ENCODE data around the gene MYL12A.
"Not testable (repeated sequence)": the region's sequence is repeated elsewhere in the genome, so short reads cannot be mapped to it uniquely, and the experiment has no call there.

The MYL12A gene

DNA sequence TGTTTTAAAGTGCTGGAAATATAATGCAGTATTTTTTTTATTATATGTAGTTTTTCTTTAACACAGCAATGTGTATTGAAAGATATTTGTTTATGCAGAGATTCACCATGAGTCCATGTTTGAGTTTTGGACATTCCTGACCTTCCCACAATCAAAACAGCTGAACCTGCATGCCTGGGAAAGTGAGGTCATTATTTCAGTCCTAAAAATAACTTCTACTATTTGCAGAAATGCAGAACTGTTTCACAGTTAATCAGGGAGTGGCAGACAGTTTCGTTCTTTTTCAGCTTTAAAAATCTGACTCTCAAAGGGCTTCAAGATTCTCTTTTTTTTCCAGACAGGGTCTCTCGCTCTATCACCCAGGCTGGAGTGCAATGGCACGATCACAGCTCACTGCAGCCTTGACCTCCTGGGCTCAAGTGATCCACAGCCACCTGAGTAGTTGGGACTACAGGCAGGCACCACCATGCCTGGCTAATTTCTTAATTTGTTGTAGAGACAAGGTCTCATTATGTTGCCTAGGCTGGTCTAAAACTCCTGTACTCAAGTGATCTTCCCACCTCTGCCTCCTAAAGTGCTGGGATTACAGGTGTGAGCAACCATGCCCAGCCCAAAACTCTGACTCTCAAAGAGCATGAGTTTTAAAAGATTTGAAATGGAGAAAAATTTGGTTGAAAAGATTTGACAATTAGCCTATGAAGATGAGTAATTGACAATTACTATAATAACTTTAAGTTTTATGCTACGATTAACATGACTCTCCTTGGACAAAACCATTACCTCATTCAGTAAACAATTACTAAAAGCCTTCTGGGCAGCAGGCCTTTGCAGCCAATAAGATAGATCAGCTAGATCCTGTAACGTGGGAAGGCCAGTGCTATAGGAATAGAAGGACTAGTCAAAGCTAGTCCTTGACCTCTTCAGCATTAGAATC is 9.4 kb downstream of the MYL12A start:
- peak; percentile 82 for DNase-seq

DNA sequence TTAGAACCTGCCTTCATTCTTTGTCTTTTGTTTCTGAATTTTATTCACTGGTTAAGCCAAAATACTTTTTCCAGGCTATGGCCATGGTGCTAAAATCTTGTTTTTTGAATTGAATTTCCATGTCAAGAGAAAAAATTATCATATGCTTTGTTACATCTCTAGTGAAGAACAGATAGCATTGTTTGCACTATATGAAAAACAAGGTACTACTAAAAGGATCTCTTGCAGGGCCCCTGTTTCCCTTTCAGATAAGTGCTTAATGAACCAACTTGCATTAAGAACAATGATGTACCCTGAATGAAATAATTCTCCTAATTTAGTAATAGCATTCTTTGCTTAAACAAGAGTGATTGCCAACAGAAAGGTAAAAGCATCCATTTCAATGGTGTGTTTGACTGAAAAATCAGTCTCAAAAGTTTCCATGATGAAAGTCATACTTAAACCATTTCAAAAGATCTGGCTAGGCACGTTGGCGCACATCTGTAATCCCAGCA is 10.1 kb downstream of the MYL12A start:
- DNase-seq = no peak

DNA sequence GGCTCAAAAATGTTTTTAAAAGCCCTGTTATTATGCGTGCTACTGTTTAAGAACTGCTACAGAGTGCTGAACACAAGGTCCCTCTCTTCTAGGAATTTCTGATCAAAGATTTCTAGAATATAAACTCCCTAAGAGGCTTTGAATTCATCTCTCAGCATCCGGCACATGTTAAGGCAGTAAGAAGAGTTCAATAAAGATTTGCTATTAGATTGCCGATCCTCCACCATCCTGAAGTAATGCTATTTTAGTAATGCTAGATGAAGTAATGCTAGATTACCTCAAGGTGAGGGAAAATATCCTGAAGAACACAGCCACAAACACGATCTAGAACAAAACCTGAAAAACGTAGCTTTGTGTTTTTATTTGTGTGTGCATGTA is 13.4 kb downstream of the MYL12A start:
- DNase-seq = no peak

DNA sequence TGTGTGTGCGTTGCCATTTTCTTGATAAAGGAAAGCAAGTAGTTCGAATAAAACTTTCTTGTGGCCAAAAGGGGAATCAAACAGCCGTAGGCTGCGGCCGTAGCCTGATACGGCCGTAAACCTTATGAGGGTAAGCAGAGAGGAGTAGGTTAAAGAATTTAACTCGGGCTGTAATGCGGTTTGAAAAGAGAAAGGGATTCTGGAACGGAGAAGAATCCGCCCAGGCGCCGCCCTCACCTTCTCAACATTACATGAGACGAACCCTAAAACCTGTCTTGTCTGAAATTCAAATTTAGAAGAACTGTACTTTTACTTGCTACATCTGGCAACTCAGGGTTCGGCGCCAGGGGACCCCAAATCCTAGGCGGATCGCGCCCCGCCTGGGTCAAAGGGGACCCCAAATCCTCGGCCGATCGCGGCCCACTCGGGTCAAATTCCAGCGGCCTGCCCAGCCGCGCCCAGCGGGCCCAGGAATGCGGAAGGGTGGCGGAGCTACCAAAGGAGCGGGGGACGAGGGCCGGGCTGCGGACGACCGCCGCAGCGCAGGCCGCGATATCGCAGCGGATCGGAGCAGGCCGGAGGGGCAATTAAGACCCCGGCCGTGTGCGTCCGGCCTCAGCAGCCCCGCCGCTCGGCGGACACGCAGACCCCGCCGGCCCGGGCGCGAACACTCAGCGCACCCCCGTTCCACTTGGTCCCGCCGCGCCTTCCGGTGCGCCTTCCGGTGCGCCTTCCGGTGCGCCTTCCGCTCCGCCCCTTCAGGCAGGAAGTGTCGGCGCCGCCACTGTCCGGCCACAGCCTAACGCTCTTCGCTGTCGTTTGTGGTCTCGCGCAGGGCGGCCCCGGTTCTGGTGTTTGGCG is 14.0 kb downstream of the MYL12A start, which contains the start of gene MYL12B:
Gene MYL12B (plus strand): TSS at position 761 of the 861 bp plus-strand sequence. CDS start 10,766 bp downstream, outside the sequence.
- DNase-seq = peak; percentile 86

DNA sequence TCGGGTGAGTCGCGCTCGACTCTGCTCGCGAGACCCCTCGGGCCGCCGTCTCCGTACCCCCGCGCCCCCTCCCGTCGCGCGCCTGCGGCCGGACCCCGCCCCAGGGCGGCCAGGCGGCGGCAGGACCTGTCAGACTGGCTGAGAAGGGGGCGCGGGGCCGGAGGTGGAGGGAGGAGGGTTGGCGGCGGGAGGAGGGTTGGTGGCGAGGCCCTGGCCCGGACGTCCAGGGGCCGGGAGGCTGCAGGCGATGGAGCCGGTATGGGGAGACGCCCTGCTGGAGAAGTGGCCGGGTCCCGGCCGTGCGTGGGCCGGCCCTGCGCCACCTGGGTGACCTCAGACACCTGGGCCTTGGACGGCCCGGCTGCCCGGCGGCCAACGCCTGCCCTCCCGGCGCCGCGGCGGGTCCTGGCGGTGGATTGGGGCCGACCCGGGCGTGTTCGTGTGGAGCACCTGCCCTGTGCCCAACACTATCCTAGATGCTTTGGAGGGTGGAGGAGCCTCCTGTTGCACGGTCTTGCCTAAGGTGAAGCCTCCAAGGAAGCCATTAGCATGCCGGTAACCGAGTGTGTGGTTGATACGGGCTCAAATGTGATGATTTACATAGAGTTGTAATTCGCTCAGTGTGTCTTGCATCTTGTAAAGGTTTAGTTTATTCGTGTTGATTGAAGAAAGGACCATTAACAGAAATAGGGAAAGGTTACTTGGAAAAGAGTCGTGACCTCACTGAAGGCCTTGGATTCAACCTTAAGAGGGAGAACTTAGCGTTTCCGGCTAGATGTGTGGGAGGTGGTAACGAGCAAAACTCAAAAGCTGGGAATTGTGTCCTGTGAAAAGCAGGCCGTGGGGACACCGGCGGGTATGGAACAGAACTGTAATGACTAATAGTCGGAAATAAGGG is 14.9 kb downstream of the MYL12A start:
- DNase-seq = peak; percentile 39

DNA sequence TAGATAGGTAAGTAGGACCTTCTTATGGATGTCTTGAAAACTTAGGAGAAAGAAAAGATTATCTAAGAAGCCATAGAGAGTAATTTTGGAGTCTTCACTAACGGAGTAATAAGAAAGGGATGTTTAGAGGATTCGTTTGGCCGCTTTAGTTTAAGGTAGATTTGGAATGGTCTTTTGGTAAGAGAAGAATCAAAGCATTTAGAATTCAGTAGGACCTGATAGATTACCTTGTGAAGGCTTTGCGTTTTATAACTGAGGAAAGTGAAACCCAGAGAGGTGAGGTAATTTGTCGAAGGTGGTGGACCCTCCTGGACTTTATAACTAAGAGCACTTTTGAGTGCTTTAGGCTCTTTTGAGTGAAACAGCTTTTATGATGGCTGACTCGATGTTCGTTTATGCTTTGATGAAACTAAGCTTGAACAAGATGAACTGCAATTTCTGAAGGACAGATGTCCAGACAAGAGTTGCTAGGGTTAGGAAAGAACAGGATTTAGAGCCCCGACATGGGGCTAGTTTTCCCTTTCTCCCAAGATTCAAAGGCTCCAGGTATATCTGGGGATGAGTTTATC is 15.6 kb downstream of the MYL12A start:
- DNase-seq = no peak

DNA sequence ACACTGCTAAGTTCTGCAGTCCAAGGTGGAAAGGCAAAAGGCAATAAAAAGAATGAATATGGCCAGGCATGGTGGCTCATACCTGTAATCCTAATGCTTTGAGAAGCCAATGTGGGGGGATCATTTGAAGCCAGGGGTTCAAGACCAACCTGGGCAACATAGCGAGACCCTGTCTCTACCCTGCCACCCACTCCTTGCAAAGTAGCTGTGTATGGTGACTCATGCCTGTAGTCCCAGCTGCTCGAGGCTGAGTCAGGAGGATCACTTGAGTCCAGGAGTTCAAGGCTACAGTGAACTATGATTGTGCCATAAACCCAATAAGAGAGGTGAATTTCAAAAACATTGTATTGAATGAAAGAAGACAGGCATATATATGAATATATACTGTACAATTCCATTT is 16.8 kb downstream of the MYL12A start:
- peak; percentile 56 for DNase-seq

DNA sequence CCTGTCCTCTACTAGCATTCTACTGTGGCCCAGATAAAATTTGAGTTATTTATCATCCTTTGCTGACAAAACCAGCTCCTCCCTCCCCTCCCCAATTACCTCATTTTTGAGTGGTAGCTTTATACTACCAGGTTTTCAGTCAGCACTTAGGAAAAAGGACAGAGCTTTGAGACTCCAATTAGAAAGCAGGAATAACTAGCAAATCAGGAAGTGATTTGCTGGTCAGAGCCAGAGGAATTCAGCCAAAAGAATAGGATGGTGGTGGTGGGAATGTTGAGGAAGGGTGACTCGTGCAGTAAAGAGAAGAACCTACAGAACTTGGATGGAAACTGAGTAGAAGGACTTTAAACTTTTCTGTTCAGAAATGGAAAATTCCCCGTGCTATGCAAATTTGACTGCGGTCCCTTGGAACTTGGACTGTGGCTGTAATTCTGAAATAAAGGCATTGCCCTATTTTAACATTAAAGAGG is 18.0 kb downstream of the MYL12A start:
- DNase-seq = peak; percentile 70

DNA sequence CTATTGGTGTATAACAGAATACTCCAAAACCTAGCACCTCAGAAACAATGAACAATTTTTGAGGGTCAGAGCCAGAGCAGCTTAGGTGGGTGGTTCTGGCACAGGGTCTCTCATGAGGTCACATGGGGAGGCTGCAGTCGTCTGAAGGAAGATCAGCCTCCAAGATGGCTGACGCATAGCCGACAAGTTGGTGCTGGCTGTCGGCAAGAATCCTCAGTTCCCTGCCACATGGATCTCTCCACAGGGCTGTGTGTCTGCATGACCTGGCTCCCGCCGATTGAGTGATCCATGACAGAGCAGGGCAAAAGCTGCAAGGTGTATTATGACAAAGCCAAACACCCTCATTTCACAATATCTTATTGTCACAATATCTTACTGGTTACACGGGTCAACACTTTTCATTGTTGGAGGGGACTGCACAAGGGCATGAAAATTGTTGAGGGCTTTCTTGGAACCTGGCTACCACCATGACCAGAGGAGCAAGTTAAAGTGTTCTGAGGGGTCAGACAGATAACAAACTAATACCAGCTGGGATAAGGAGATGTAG is 18.5 kb downstream of the MYL12A start:
- no peak for DNase-seq

DNA sequence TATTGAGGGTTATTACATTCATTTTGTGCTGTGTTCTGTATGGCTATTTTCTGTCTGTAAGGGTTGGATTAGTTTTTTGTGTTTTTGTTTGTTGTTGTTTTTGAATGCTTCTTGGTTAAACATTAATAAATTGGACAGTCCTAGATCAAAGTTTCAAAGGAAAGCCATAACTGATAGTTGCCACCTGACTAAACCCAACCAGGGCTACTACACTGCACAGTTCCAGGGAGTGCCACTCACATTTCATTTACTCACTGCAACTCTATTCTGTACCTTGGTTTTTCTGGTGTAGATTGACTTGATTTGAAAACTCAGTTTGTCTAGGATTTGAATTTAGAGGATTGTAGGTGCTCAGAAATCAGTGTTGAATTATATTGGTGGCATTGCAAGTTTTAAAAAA is 20.7 kb downstream of the MYL12A start:
- no peak for DNase-seq

DNA sequence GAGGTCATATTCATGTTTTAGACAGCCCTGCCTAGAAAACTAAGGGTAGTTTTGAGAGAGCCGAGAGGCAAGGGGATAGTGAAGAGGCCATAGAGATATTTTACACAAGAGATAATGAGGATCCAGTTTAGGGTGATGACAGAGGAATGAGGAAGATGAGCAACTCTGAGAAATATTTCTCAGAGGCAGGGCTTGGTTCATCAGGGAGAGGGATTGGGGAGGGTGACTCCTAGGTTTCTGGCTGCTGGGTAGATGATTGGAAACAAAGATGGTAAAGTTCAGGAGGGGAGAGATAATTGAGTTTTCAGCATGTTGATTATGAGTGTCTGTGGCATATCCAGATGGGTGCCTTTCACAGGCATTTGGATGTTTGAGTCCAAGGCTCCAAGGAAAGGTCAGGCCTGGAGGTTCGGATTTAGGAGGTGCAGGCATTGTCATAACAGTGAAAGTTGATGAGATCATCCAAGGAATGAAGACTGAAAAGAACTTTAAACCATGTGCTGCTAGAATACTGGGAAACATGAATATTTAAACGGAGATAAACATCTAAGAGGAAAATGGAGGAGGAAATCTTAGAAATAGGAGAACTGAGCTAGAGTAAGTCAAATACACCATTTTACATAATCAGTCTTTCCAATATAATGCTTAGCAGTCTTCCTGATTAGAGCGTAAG is 21.8 kb downstream of the MYL12A start:
- DNase-seq = peak; percentile 88

DNA sequence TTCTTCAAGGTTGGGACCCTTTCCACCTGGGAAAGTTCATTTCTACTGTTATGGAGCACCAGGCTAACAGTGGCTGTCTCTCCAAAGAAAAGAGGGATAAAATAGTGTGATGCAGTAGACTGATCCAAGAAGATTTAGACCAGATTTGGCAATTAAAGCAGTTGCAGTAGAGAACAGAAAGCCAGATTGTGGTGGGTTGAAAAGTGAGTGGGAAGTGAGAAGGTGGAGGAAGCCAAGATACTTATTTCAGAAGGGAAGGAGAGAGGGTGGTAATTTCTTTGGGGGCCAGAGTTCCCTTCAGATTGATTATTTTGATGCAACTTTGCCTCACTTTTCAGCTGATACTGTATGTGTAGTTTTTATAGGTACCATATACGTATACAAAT is 22.3 kb downstream of the MYL12A start:
- no peak for DNase-seq

DNA sequence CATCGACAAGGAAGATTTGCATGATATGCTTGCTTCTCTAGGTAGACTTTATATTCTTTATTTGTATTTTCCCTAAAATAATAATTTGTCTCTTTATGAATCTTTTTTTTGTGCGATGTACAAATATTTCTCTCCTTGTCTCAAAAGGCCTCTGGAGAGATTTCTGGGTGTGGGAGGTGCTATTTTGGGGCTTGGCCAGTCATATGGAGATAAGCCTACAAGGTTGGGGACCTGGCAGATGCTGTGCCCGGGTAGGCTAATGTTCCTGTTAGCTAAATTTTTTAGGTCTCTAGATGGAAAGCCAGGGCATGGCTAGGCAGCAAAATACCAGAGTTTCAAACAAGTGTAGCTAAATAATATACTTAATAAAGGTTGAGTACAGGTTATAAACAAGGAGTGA is 25.4 kb downstream of the MYL12A start:
- no peak for DNase-seq

DNA sequence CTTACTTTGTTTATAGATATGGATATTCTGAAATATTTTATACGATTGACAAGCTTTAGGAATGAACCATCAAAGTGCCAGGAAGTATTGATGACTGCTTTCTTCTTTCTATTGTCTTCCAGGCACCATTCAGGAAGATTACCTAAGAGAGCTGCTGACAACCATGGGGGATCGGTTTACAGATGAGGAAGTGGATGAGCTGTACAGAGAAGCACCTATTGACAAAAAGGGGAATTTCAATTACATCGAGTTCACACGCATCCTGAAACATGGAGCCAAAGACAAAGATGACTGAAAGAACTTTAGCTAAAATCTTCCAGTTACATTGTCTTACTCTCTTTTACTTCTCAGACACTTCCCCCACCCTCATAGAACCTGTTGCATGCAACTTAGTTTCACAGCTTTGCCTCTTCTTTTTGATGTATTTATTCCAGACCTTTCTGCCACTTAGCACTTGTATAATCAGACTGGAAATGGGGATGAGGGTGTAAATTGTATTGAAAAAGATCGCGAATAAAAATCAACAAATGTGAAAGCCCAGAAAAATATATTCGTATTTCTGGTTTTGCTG is 30.1 kb downstream of the MYL12A start:
- DNase-seq = not testable (repeated sequence)

DNA sequence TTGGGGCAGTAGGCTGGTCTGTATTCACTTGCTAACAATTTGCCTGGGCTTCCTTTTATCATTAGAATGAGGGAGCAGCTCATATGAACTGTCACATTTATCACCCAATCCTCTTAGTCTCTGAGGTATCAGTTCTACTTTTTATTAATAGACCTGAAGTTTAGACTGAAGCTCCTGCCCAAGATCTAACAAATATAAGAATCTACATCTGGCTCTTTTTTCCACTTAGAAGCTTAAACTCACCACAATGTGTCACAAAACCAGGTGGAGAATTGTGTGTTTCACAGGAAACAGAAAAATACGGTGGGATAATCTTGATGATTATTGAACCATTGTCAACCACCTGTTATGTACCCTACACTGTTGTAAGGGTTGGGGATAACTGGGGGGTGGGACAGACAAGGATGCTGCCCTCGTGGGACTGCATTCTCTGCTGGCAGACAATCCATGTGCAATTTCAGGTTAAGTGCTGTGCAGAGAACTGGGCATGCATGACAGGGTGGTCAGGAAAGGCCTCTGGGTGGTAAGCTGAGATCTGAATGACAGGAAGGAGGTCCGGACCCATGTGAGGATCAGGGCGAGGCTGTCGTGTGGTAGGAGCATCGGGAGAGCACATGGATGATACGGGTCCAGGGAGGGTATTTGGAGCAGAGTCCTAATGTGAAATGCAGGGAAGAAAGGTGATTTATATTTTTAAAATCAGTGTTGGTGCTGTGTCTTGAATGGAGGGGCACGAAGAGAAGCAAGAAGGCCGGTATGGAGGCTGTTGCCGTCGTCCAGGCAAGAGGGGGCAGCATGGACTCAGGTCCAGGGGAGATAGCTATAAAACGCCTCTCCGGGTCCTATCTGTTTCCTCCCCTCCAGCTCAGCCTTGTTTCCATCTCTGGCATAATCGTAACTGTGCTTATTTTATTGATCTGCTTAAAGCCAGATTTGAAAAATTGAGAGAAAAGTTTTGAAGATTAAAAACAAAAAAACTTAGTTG is 31.9 kb downstream of the MYL12A start:
- DNase-seq = no peak

DNA sequence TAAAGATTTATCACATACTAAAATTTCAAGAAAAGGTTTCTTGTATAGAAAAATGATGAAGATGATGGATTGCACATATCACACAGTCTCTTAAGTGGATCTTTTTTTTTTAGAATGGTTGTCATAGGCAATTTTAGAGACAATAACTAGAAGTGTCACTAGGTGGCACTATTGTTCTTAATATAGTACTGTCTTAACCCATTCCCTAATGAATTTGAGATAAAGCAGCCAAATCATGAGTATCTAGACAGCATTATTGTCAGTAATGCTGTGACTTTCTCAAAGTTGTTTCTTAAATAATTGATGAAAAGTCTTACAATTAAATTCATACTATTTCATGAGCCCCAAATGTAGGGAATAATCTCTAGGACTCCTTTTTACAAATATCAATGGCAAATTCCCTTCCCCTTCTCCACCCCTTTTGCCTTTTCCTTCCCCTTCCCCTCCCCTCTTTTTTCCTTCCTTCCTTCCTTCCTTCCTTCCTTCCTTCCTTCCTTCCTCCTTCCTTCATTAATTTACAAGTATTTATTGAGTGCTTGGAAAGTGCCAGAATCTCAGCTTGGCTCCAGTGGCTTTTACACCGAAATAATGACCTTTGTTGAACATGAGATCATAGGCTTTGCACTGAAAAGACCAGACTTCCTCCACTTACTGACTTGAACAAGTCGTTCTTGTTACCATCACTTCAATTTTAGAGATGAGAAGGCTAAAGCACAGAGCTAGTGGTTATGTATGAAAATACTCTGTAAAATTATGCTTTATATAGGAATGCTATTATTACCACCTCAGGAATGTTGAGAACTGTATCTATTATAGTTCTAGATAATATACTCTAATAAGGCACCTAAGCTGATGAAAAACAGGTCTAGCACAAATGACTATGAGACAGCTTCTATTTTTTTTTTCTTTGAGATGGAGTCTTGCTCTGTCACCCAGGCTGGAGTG is 34.1 kb downstream of the MYL12A start:
- peak; percentile 77 for DNase-seq

DNA sequence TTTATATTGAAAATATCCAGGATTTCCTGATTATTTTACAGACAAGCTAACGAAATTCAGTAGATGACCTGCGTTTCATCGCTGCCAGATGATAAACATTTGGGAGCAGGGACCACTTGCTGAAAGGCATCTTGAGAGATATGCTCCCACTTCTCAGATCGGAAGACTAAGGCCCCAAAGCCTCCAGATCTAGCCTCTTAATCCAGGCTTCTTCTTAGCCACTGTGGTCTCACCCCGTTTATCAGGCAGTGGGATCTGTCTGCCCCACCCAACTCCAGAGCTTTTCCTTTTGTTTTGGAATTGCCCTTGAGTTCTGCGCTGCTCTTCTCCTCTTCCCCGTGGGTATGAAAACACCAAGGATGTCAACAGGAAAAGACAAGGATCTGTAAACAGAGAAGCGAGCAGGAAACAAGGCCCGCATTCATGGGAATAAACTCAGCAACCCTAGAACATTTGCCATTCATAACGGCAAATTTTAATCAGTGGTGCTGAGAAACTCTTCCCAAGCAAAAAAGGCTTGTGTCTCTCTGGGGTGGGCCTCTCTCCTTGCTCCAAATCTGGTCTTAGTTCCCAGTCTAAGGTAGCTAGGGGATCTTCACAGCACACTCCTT is 35.8 kb downstream of the MYL12A start:
- DNase-seq = no peak

DNA sequence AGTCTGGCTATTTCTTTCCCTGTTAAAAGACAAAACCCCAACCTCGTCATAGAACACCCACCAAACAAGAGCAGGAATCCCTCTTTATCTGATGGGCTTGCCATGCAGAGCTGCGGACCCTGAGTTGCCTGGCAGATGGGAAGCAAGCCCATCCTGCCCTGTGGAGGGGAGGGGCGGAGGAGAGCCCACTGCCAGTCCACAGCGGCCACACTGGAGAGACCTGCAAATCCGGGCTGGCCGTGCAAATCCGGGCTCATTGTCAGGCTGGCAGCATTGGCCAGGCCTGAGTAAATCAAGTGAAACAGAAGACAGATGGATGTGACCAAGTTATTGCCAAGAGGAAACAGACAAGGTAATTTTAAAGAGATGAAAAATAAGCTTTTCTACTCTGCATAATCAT is 36.3 kb downstream of the MYL12A start:
- no peak for DNase-seq

All from EL (cell line).